ENCODE measurements around the gene OR51L1. TPM values are rescaled to one million over a fixed set of nuclear protein-coding genes. Genes with fewer than 3 reads are reported as not detected.

Gene OR51L1
- total RNA-seq, 1 experiment from 2014 or later: not detected

GRCh38 chr11:5021996-5022395 lies 27.3 kb downstream of the OR51L1 start:
- no peaks in the 10 kb centered on the region for H3K27me3 ChIP-seq (ENCODE audit: control insufficient read depth, insufficient read depth, low read length)
- H3K36me3 ChIP-seq (replicated peaks; ENCODE audit: control insufficient read depth, insufficient read depth, low read length): no peaks in the 10 kb centered on the region
- no peak for DNase-seq
- no peak overlapping the region for H3K4me3 ChIP-seq (ENCODE audit: insufficient read depth, low read depth, low read length)

- no peak for DNase-seq
- Histone ChIP-seq H3K27me3 (ENCODE audit: control insufficient read depth, insufficient read depth, low read length) (no peaks in the 10 kb centered on the region), H3K36me3 (replicated peaks; ENCODE audit: control insufficient read depth, insufficient read depth, low read length) (no peaks in the 10 kb centered on the region), H3K4me3 (ENCODE audit: insufficient read depth, low read depth, low read length) (no peak overlapping the region)
Measured at GRCh38 chr11:5036669-5037068, 42.0 kb downstream of the OR51L1 start.

- H3K36me3 ChIP-seq (replicated peaks; ENCODE audit: control insufficient read depth, insufficient read depth, low read length): no peaks in the 10 kb centered on the region
- no peak for DNase-seq
- H3K4me3 ChIP-seq (ENCODE audit: insufficient read depth, low read depth, low read length): no peak overlapping the region
- no peaks in the 10 kb centered on the region for H3K27me3 ChIP-seq (ENCODE audit: control insufficient read depth, insufficient read depth, low read length)
Measured at GRCh38 chr11:5037926-5038325, 43.3 kb downstream of the OR51L1 start.

- Histone ChIP-seq H3K4me3 (ENCODE audit: insufficient read depth, low read depth, low read length) (no peak overlapping the region), H3K27me3 (ENCODE audit: control insufficient read depth, insufficient read depth, low read length) (no peaks in the 10 kb centered on the region), H3K36me3 (replicated peaks; ENCODE audit: control insufficient read depth, insufficient read depth, low read length) (no peaks in the 10 kb centered on the region)
- DNase-seq: no peak
Measured at GRCh38 chr11:5038341-5038740, 43.7 kb downstream of the OR51L1 start.

GRCh38 chr11:5040876-5041275 lies 46.2 kb downstream of the OR51L1 start:
- no peak for DNase-seq
- Histone ChIP-seq H3K4me3 (ENCODE audit: insufficient read depth, low read depth, low read length) (no peak overlapping the region), H3K27me3 (ENCODE audit: control insufficient read depth, insufficient read depth, low read length) (no peaks in the 10 kb centered on the region), H3K36me3 (replicated peaks; ENCODE audit: control insufficient read depth, insufficient read depth, low read length) (no peaks in the 10 kb centered on the region)

- H3K36me3 ChIP-seq (replicated peaks; ENCODE audit: control insufficient read depth, insufficient read depth, low read length): no peaks in the 10 kb centered on the region
- DNase-seq: no peak
- no peaks in the 10 kb centered on the region for H3K27me3 ChIP-seq (ENCODE audit: control insufficient read depth, insufficient read depth, low read length)
- H3K4me3 ChIP-seq (ENCODE audit: insufficient read depth, low read depth, low read length): no peak overlapping the region
Measured at GRCh38 chr11:5042091-5042490, 47.4 kb downstream of the OR51L1 start.

GRCh38 chr11:5043380-5043779 lies 48.7 kb downstream of the OR51L1 start:
- no peak overlapping the region for H3K4me3 ChIP-seq (ENCODE audit: insufficient read depth, low read depth, low read length)
- H3K36me3 ChIP-seq (replicated peaks; ENCODE audit: control insufficient read depth, insufficient read depth, low read length): no peaks in the 10 kb centered on the region
- H3K27me3 ChIP-seq (ENCODE audit: control insufficient read depth, insufficient read depth, low read length): no peaks in the 10 kb centered on the region
- no peak for DNase-seq

- H3K27me3 ChIP-seq (ENCODE audit: control insufficient read depth, insufficient read depth, low read length): no peaks in the 10 kb centered on the region
- DNase-seq: no peak
- H3K36me3 ChIP-seq (replicated peaks; ENCODE audit: control insufficient read depth, insufficient read depth, low read length): no peaks in the 10 kb centered on the region
- H3K4me3 ChIP-seq (ENCODE audit: insufficient read depth, low read depth, low read length): no peak within 1 kb of the TSS
Measured at GRCh38 chr11:5046226-5046625, 51.6 kb downstream of the OR51L1 start, which contains the start of gene OR52J3. Gene OR52J3 (plus strand): TSS chr11:5046526. CDS start chr11:5046526, 0 bp downstream.

GRCh38 chr11:5046754-5047330 lies 52.2 kb downstream of the OR51L1 start:
- no peak overlapping the region for H3K4me3 ChIP-seq (ENCODE audit: insufficient read depth, low read depth, low read length)
- H3K36me3 ChIP-seq (replicated peaks; ENCODE audit: control insufficient read depth, insufficient read depth, low read length): no peaks in the 10 kb centered on the region
- no peak for DNase-seq
- H3K27me3 ChIP-seq (ENCODE audit: control insufficient read depth, insufficient read depth, low read length): no peaks in the 10 kb centered on the region

Other genes with a start within 250 kb of the OR51L1 start
- not detected in 2 replicates for gene OR51F1, start 224.9 kb upstream of the OR51L1 start, total RNA-seq (2014; rRNA removed; shearing (Covaris generic))
- not detected in 2 replicates for gene OR52R1, start 190.5 kb upstream of the OR51L1 start, total RNA-seq (2014; rRNA removed; shearing (Covaris generic))
- gene OR51F2, start 173.5 kb upstream of the OR51L1 start, total RNA-seq (2014; rRNA removed; shearing (Covaris generic)): not detected in 2 replicates
- not detected in 2 replicates for gene OR51S1, start 145.6 kb upstream of the OR51L1 start, total RNA-seq (2014; rRNA removed; shearing (Covaris generic))
- gene OR51T1, start 113.0 kb upstream of the OR51L1 start, total RNA-seq (2014; rRNA removed; shearing (Covaris generic)): not detected in 2 replicates
- gene OR51A7, start 91.1 kb upstream of the OR51L1 start, total RNA-seq (2014; rRNA removed; shearing (Covaris generic)): not detected in 2 replicates
- gene OR51G2, start 75.5 kb upstream of the OR51L1 start, total RNA-seq (2014; rRNA removed; shearing (Covaris generic)): not detected in 2 replicates
- not detected in 2 replicates for gene OR51G1, start 70.5 kb upstream of the OR51L1 start, total RNA-seq (2014; rRNA removed; shearing (Covaris generic))
- gene OR51A4, start 47.2 kb upstream of the OR51L1 start, total RNA-seq (2014; rRNA removed; shearing (Covaris generic)): not detected in 2 replicates
- gene OR51A2, start 39.1 kb upstream of the OR51L1 start, total RNA-seq (2014; rRNA removed; shearing (Covaris generic)): not detected in 2 replicates
- gene OR52J3, start 51.7 kb downstream of the OR51L1 start, total RNA-seq (2014; rRNA removed; shearing (Covaris generic)): not detected in 2 replicates
- not detected in 2 replicates for gene OR52E2, start 64.8 kb downstream of the OR51L1 start, total RNA-seq (2014; rRNA removed; shearing (Covaris generic))
- not detected in 2 replicates for gene OR52E1, start 74.7 kb downstream of the OR51L1 start, total RNA-seq (2014; rRNA removed; shearing (Covaris generic))
- gene OR52A5, start 143.5 kb downstream of the OR51L1 start, total RNA-seq (2014; rRNA removed; shearing (Covaris generic)): 0.11 and 0.21 TPM in 2 replicates
- 3.0 and 8.2 TPM in 2 replicates for gene OR52A1, start 159.9 kb downstream of the OR51L1 start, total RNA-seq (2014; rRNA removed; shearing (Covaris generic))
- gene OR51V1, start 205.8 kb downstream of the OR51L1 start, total RNA-seq (2014; rRNA removed; shearing (Covaris generic)): not detected in 2 replicates
- gene HBB, start 232.2 kb downstream of the OR51L1 start, total RNA-seq (2014; rRNA removed; shearing (Covaris generic)): not detected in 2 replicates
- gene HBD, start 239.6 kb downstream of the OR51L1 start, total RNA-seq (2014; rRNA removed; shearing (Covaris generic)): not detected in 2 replicates

Data from H7 (cell line).